Ishikawa (cell line): Measurements from ENCODE around the gene METTL8.

ENCODE experiments used
- CEBPB ChIP-seq: IDR thresholded peaks from 2 replicates; pipeline ENCODE4 v1.6.1; 2012
- CREB1 ChIP-seq: IDR thresholded peaks from 2 replicates; pipeline ENCODE4 v1.6.1; 2012; ENCODE audit warnings: low read depth
- EP300 ChIP-seq: IDR thresholded peaks from 2 replicates; pipeline ENCODE4 v1.6.1; 2012; ENCODE audit warnings: borderline replicate concordance
- FOXM1 ChIP-seq: IDR thresholded peaks from 2 replicates; pipeline ENCODE4 v1.6.1; 2012; ENCODE audit warnings: low read depth, borderline replicate concordance
- MAX ChIP-seq: IDR thresholded peaks from 2 replicates; pipeline ENCODE4 v1.6.1; 2012
- NFIC ChIP-seq: IDR thresholded peaks from 2 replicates; pipeline ENCODE4 v1.6.1; 2012
- RAD21 ChIP-seq: IDR thresholded peaks from 2 replicates; pipeline ENCODE4 v1.6.1; 2012; ENCODE audit warnings: low read depth
- REST ChIP-seq: IDR thresholded peaks from 2 replicates; pipeline ENCODE4 v1.6.1; 2012; ENCODE audit warnings: low read depth, mild to moderate bottlenecking
- TAF1 ChIP-seq: IDR thresholded peaks from 2 replicates; pipeline ENCODE4 v1.6.1; 2012; ENCODE audit warnings: low read depth, mild to moderate bottlenecking
- TEAD4 ChIP-seq: IDR thresholded peaks from 2 replicates; pipeline ENCODE4 v1.6.1; 2012
- USF1 ChIP-seq: IDR thresholded peaks from 2 replicates; pipeline ENCODE4 v1.6.1; 2012
- YY1 ChIP-seq: IDR thresholded peaks from 2 replicates; pipeline ENCODE4 v1.6.1; 2012; ENCODE audit warnings: low read depth
- ZBTB7A ChIP-seq: IDR thresholded peaks from 2 replicates; pipeline ENCODE4 v1.6.1; 2012; ENCODE audit warnings: low read depth

GRCh38 chr2:171434013-171434989 lies 511 bp upstream of the METTL8 start, which contains the start of gene DCAF17:
- TF ChIP-seq TEAD4 (no peak), NFIC (no peak; the same call in 1 of the 2 replicates), REST (no peak), CREB1 (peak; percentile 20; the same call in 1 of the 2 replicates), EP300 (no peak), FOXM1 (0 out of 2 replicates have a peak, but pooled peaks have one; percentile 21), CEBPB (no peak), ZBTB7A (no peak), YY1 (peak; percentile 43; the same call in 1 of the 2 replicates), USF1 (peak; percentile 73), RAD21 (no peak), TAF1 (peak; percentile 59; the same call in 1 of the 2 replicates), MAX (peak; percentile 85)
